OCI-LY3 (cell line): ENCODE measurements around the gene BHLHE40.

ENCODE experiments used
- H2AFZ ChIP-seq: fragments of 200-600, 300-600 bp; shearing (Covaris generic); 2 replicates; pipeline ENCODE4 v1.6.0; 2014; ENCODE audit warnings: antibody characterized with exemption, low read depth, low read length
- H3K27ac ChIP-seq: fragments of 200-600, 300-600 bp; sonication (generic); 2 replicates; pipeline ENCODE4 v1.5.1; 2014; ENCODE audit warnings: mild to moderate bottlenecking, low read length, moderate library complexity, mixed read lengths
- H3K27me3 ChIP-seq: fragments of 200-600, 300-600 bp; sonication (generic); 2 replicates; pipeline ENCODE4 v1.6.1; 2014; ENCODE audit warnings: low read depth, low read length, mixed read lengths
- H3K36me3 ChIP-seq: fragments of 200-600, 300-600 bp; sonication (generic); replicated peaks from 2 replicates; pipeline ENCODE3; 2014; ENCODE audit warnings: low read depth, low read length, mixed read lengths
- H3K4me1 ChIP-seq: fragments of 300-600, 200-600 bp; sonication (generic); 2 replicates; pipeline ENCODE4 v1.6.1; 2014; ENCODE audit warnings: low read length, mixed read lengths
- H3K4me2 ChIP-seq: fragments of 200-600, 300-600 bp; sonication (generic); 2 replicates; pipeline ENCODE4 v1.6.1; 2014; ENCODE audit warnings: low read length, mixed read lengths
- H3K4me3 ChIP-seq: fragments of 300-600, 200-600 bp; sonication (generic); 2 replicates; pipeline ENCODE4 v1.5.1; 2014; ENCODE audit warnings: antibody characterized with exemption, mild to moderate bottlenecking, low read length, moderate library complexity
- H3K79me2 ChIP-seq: fragments of 300-600, 200-600 bp; shearing (Covaris generic); 2 replicates; pipeline ENCODE4 v1.6.1; 2014; ENCODE audit warnings: mild to moderate bottlenecking, low read length, mixed read lengths
- H3K9ac ChIP-seq: fragments of 300-600, 200-600 bp; shearing (Covaris generic); 2 replicates; pipeline ENCODE4 v1.6.0; 2014; ENCODE audit warnings: mild to moderate bottlenecking, low read length, moderate library complexity
- H3K9me3 ChIP-seq: fragments of 200-600, 300-600 bp; shearing (Covaris generic); 2 replicates; pipeline ENCODE4 v1.6.1; 2014; ENCODE audit warnings: low read length, mixed read lengths; ENCODE audit not compliant: insufficient read depth
- H4K20me1 ChIP-seq: fragments of 200-600, 300-600 bp; sonication (generic); 2 replicates; pipeline ENCODE4 v1.6.1; 2016; ENCODE audit warnings: low read length, mixed read lengths; ENCODE audit not compliant: insufficient read depth
- EZH2phosphoT487 ChIP-seq: fragments of 200-600 bp; shearing (Covaris generic); IDR thresholded peaks from 2 replicates; pipeline ENCODE4 v1.6.1; 2018; ENCODE audit warnings: antibody characterized with exemption, mixed run types, low read depth
- TF ChIP-seq, protein P1 (sequence below): fragments of 200-600, 300-600 bp; sonication (generic); IDR thresholded peaks from 2 replicates; pipeline ENCODE4 v1.5.1; 2014; ENCODE audit warnings: antibody characterized with exemption, low read length, low read depth

Gene BHLHE40

DNA sequence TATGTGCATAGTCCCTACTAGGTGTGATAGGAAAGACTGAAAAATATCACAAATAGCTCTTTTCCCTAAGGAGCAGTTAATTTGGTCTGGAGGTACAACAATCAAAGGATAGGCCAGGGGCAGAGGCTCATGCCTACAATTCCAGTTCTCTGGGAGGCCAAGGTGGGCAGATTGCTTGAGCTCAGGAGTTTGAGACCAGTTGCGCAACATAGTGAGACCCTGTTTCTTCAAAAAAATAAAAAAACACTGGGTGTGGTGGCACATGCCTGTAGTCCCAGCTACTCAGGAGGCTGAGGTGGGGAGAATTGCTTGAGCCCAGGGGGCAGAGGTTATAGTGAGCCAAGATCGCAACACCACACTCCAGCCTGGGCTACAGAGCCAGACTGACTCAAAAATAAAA lies 30.2 kb upstream of the BHLHE40 start:
- Histone ChIP-seq H3K36me3 (no peaks in the 10 kb centered on the region), H3K27ac (no peak overlapping the region), H3K4me2 (no peak overlapping the region), H3K4me3 (no peak overlapping the region), H3K4me1 (no peaks in the 10 kb centered on the region), H4K20me1 (no peaks in the 10 kb centered on the region), H3K9me3 (no peaks in the 10 kb centered on the region), H3K27me3 (peaks cover 6% of the 10 kb centered on the region), H2AFZ (no peak overlapping the region), H3K79me2 (no peaks in the 10 kb centered on the region), H3K9ac (no peak overlapping the region)
- TF ChIP-seq, protein P1, sequence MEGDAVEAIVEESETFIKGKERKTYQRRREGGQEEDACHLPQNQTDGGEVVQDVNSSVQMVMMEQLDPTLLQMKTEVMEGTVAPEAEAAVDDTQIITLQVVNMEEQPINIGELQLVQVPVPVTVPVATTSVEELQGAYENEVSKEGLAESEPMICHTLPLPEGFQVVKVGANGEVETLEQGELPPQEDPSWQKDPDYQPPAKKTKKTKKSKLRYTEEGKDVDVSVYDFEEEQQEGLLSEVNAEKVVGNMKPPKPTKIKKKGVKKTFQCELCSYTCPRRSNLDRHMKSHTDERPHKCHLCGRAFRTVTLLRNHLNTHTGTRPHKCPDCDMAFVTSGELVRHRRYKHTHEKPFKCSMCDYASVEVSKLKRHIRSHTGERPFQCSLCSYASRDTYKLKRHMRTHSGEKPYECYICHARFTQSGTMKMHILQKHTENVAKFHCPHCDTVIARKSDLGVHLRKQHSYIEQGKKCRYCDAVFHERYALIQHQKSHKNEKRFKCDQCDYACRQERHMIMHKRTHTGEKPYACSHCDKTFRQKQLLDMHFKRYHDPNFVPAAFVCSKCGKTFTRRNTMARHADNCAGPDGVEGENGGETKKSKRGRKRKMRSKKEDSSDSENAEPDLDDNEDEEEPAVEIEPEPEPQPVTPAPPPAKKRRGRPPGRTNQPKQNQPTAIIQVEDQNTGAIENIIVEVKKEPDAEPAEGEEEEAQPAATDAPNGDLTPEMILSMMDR, result no peak
- no peak for TF ChIP-seq EZH2phosphoT487

- TF ChIP-seq, protein P1, result no peak
- no peak for TF ChIP-seq EZH2phosphoT487
- H3K9me3 ChIP-seq, result no peaks in the 10 kb centered on the region
- H3K9ac ChIP-seq, result no peak overlapping the region
- no peak overlapping the region for H2AFZ ChIP-seq
- H4K20me1 ChIP-seq, result no peaks in the 10 kb centered on the region
- no peak overlapping the region for H3K4me2 ChIP-seq
- no peaks in the 10 kb centered on the region for H3K79me2 ChIP-seq
- H3K27ac ChIP-seq, result no peak overlapping the region
- no peaks in the 10 kb centered on the region for H3K4me1 ChIP-seq
- peaks cover 6% of the 10 kb centered on the region for H3K27me3 ChIP-seq
- no peaks in the 10 kb centered on the region for H3K36me3 ChIP-seq
- no peak overlapping the region for H3K4me3 ChIP-seq
These were observed 29.6 kb upstream of the BHLHE40 start for GRCh38 chr3:4949659-4950058.

DNA sequence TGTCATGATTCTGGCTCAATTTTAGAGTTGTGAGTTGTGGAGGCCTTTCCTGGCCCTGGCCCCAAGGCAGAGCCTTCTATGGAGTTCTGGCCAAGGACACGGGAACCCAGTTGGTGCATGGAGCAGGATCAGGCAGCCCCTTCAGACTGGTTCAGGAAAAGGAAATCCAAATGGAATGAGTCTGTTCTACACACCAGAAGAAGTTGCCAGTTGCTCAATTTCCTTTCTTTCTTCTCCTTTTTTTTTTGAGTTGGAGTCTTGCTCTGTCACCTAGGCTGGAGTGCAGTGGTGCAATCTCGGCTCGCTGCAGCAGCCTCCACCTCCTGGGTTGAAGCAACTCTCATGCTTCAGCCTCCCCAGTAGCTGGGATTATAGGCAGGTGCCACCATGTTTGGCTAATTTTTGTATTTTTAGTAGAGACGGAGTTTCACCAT lies 28.9 kb upstream of the BHLHE40 start:
- Histone ChIP-seq H3K4me1 (no peaks in the 10 kb centered on the region), H3K36me3 (no peaks in the 10 kb centered on the region), H2AFZ (no peak overlapping the region), H3K9me3 (no peaks in the 10 kb centered on the region), H3K4me2 (no peak overlapping the region), H4K20me1 (no peaks in the 10 kb centered on the region), H3K4me3 (no peak overlapping the region), H3K27me3 (peaks cover 8% of the 10 kb centered on the region), H3K27ac (no peak overlapping the region), H3K79me2 (no peaks in the 10 kb centered on the region), H3K9ac (no peak overlapping the region)
- TF ChIP-seq EZH2phosphoT487, result no peak
- TF ChIP-seq, protein P1, result no peak

GRCh38 chr3:4950948-4951347 lies 28.3 kb upstream of the BHLHE40 start:
- no peak overlapping the region for H3K4me2 ChIP-seq
- H3K79me2 ChIP-seq, result no peaks in the 10 kb centered on the region
- H3K36me3 ChIP-seq, result no peaks in the 10 kb centered on the region
- peaks cover 9% of the 10 kb centered on the region for H3K27me3 ChIP-seq
- no peaks in the 10 kb centered on the region for H3K9me3 ChIP-seq
- no peak overlapping the region for H2AFZ ChIP-seq
- no peak for TF ChIP-seq EZH2phosphoT487
- TF ChIP-seq, protein P1, result no peak
- H3K27ac ChIP-seq, result no peak overlapping the region
- H3K4me1 ChIP-seq, result no peaks in the 10 kb centered on the region
- no peaks in the 10 kb centered on the region for H4K20me1 ChIP-seq
- H3K4me3 ChIP-seq, result no peak overlapping the region
- no peak overlapping the region for H3K9ac ChIP-seq
